ENCODE results near the gene DES. TPM values are rescaled to one million over a fixed set of nuclear protein-coding genes. Genes with fewer than 3 reads are reported as not detected.

DES gene
- total RNA-seq, 2 experiments from 2014 or later, result not detected

DNA sequence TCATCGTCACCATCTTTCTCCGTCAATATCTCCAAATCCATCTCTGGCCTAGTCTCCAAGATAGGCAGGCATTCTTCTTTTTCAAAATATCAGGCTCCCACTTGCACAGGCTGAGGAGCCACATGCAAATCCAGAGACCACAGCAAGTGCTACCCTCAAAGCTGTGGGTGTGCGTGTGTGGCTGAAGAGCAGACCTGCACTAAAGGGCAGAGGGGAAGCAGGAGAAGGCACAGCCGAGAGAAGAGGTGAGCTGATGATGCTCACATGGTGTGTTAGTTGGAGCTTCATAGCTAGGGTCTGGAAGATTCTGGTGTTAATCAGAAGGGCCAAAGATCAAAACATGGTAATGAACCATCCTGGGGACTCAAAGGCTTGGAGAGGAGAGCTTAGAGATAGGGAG, 20.3 kb downstream of the DES start:
- Histone ChIP-seq H3K4me3 (ENCODE audit: low read depth, low read length, poor library complexity, severe bottlenecking) (no peak overlapping the region), H3K27ac (ENCODE audit: low read depth, low read length, poor library complexity, severe bottlenecking) (no peak overlapping the region), H3K9me2 (ENCODE audit: insufficient read depth, low read length) (no peaks in the 10 kb centered on the region), H3K36me3 (ENCODE audit: insufficient read depth, low read length) (no peaks in the 10 kb centered on the region), H3K79me2 (ENCODE audit: insufficient read depth, low read depth, low read length) (no peaks in the 10 kb centered on the region), H2AFZ (ENCODE audit: low read length) (no peak overlapping the region), H3K9me3 (ENCODE audit: low read length) (no peaks in the 10 kb centered on the region), H3K4me2 (ENCODE audit: low read length) (no peak overlapping the region), H3K4me1 (ENCODE audit: insufficient read depth, low read length, poor library complexity, severe bottlenecking) (no peaks in the 10 kb centered on the region), H4K20me1 (ENCODE audit: insufficient read depth, low read length) (no peaks in the 10 kb centered on the region)
- BruUV-seq (replicated peaks), result no TSS peak
- ChIA-PET CTCF (ENCODE audit: unreplicated experiment) (no interaction called here), POLR2A (interaction anchor here (0.5 to 1.7 kb wide), 2 partner anchors 17 to 463 kb away, joined by 4 to 5 read pairs; no protein-coding TSS in a partner anchor)
- no peak for DNase-seq (ENCODE audit: low spot score)
- intact Hi-C loops (cut with micrococcal nuclease; ENCODE audit: unreplicated experiment), result no loop called here
- TF ChIP-seq, protein P1, sequence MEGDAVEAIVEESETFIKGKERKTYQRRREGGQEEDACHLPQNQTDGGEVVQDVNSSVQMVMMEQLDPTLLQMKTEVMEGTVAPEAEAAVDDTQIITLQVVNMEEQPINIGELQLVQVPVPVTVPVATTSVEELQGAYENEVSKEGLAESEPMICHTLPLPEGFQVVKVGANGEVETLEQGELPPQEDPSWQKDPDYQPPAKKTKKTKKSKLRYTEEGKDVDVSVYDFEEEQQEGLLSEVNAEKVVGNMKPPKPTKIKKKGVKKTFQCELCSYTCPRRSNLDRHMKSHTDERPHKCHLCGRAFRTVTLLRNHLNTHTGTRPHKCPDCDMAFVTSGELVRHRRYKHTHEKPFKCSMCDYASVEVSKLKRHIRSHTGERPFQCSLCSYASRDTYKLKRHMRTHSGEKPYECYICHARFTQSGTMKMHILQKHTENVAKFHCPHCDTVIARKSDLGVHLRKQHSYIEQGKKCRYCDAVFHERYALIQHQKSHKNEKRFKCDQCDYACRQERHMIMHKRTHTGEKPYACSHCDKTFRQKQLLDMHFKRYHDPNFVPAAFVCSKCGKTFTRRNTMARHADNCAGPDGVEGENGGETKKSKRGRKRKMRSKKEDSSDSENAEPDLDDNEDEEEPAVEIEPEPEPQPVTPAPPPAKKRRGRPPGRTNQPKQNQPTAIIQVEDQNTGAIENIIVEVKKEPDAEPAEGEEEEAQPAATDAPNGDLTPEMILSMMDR (conservative IDR thresholded peaks at IDR 0.05; ENCODE audit: low read length), result no peak
- TF ChIP-seq EZH2phosphoT487 (IDR thresholded peaks at IDR 0.05; ENCODE audit: borderline replicate concordance, low read depth, low read length), result no peak

DNA sequence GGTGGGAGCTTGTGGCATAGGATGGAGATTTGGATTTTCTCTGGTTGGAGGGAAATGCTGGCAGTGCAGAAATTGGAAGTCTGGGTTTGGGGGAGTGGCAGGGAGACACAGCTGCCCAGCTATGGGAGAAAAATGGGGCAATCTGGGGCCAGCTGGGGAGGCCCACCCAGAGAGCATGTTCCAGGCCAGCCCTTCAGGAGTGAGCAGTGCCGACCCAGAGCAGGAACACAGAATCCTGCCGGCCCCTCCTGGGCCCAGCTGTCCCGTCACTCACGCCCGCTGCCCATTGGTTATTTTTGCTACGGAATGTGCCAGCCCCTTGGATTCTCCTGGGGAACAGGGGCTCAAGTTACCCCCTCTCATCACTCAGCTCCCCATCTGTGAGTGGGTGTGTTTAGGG, 21.3 kb downstream of the DES start:
- Histone ChIP-seq H3K27ac (ENCODE audit: low read depth, low read length, poor library complexity, severe bottlenecking) (no peak overlapping the region), H3K79me2 (ENCODE audit: insufficient read depth, low read depth, low read length) (no peaks in the 10 kb centered on the region), H3K36me3 (ENCODE audit: insufficient read depth, low read length) (no peaks in the 10 kb centered on the region), H2AFZ (ENCODE audit: low read length) (no peak overlapping the region), H4K20me1 (ENCODE audit: insufficient read depth, low read length) (no peaks in the 10 kb centered on the region), H3K9me3 (ENCODE audit: low read length) (no peaks in the 10 kb centered on the region), H3K4me2 (ENCODE audit: low read length) (no peak overlapping the region), H3K9me2 (ENCODE audit: insufficient read depth, low read length) (no peaks in the 10 kb centered on the region), H3K4me3 (ENCODE audit: low read depth, low read length, poor library complexity, severe bottlenecking) (no peak overlapping the region), H3K4me1 (ENCODE audit: insufficient read depth, low read length, poor library complexity, severe bottlenecking) (no peaks in the 10 kb centered on the region)
- TF ChIP-seq, protein P1 (conservative IDR thresholded peaks at IDR 0.05; ENCODE audit: low read length), result no peak
- no peak for TF ChIP-seq EZH2phosphoT487 (IDR thresholded peaks at IDR 0.05; ENCODE audit: borderline replicate concordance, low read depth, low read length)
- ChIA-PET POLR2A (interaction anchor here (0.6 kb wide), 1 partner anchor 575 kb away, joined by 4 read pairs; no protein-coding TSS in a partner anchor), CTCF (ENCODE audit: unreplicated experiment) (interaction anchor here (1.3 kb wide), 1 partner anchor 9 kb away, joined by 3 read pairs; no protein-coding TSS in a partner anchor)
- no peak for DNase-seq (ENCODE audit: low spot score)
- intact Hi-C loops (cut with micrococcal nuclease; ENCODE audit: unreplicated experiment), result no loop called here
- no TSS peak for BruUV-seq (replicated peaks)

DNA sequence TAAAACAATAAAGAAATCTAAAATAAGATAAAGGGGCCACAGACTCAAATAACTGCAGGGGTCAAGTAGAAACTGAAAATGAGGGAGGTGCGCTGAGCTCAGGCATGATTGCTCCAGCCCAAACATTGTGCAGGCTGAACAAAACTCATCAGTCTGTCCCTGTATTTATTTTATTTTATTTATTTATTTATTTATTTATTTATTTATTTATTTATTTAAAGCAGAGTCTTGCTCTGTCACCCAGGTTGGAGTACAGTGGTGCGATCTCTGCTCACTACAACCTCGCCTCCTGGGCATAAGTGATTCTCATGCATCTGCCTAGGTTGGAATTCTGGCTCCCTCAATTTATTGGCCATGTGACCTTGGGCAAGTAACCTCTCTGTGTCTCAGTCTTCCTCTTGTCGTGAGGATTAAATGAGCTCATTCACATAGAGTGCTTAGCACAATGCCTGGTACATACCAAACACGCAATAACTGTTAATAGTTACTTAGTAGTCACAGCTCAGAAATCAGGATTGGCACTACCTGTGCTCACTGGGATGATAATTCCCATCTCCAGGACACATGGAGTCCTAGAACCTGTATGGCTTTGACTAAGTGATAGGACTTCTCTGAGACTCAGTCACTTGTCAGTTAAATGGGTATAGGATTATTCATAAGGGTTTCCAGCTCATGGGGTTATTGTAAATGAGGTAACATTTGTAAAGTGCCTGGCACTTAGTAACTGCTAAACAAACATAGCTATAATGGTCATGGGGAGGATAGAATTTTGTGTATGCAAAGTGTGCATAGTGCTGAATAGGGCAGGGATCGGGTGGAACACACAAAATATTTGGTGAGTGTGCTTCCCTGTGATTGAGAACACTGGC, 22.4 kb downstream of the DES start:
- no peak overlapping the region for H2AFZ ChIP-seq (ENCODE audit: low read length)
- H3K4me2 ChIP-seq (ENCODE audit: low read length), result no peak overlapping the region
- CTCF ChIA-PET (ENCODE audit: unreplicated experiment), result interaction anchor here (1.3 kb wide), 2 partner anchors 10 to 15 kb away, joined by 3 read pairs; no protein-coding TSS in a partner anchor
- H3K9me2 ChIP-seq (ENCODE audit: insufficient read depth, low read length), result no peaks in the 10 kb centered on the region
- intact Hi-C loops (cut with micrococcal nuclease; ENCODE audit: unreplicated experiment), result no loop called here
- POLR2A ChIA-PET, result interaction anchor here (0.7 to 0.8 kb wide), 3 partner anchors 13 to 24 kb away, joined by 3 to 6 read pairs (median 3); no protein-coding TSS in a partner anchor
- H3K4me1 ChIP-seq (ENCODE audit: insufficient read depth, low read length, poor library complexity, severe bottlenecking), result no peaks in the 10 kb centered on the region
- H3K36me3 ChIP-seq (ENCODE audit: insufficient read depth, low read length), result no peaks in the 10 kb centered on the region
- DNase-seq (ENCODE audit: low spot score), result no peak
- H3K79me2 ChIP-seq (ENCODE audit: insufficient read depth, low read depth, low read length), result no peaks in the 10 kb centered on the region
- H3K27ac ChIP-seq (ENCODE audit: low read depth, low read length, poor library complexity, severe bottlenecking), result no peak overlapping the region
- no TSS peak for BruUV-seq (replicated peaks)
- H3K9me3 ChIP-seq (ENCODE audit: low read length), result no peaks in the 10 kb centered on the region
- H4K20me1 ChIP-seq (ENCODE audit: insufficient read depth, low read length), result no peaks in the 10 kb centered on the region
- TF ChIP-seq EZH2phosphoT487 (IDR thresholded peaks at IDR 0.05; ENCODE audit: borderline replicate concordance, low read depth, low read length), result no peak
- TF ChIP-seq, protein P1 (conservative IDR thresholded peaks at IDR 0.05; ENCODE audit: low read length), result no peak
- H3K4me3 ChIP-seq (ENCODE audit: low read depth, low read length, poor library complexity, severe bottlenecking), result no peak overlapping the region
